ENCODE data around the gene SKOR2. TPM values are rescaled to one million over a fixed set of nuclear protein-coding genes. Genes with fewer than 3 reads are reported as not detected.

Gene SKOR2
- total and polyA plus RNA-seq, 2 of the 13 experiments (the other 11 are each of a cell fraction or from before 2014, with no cell fraction given), result not detected

DNA sequence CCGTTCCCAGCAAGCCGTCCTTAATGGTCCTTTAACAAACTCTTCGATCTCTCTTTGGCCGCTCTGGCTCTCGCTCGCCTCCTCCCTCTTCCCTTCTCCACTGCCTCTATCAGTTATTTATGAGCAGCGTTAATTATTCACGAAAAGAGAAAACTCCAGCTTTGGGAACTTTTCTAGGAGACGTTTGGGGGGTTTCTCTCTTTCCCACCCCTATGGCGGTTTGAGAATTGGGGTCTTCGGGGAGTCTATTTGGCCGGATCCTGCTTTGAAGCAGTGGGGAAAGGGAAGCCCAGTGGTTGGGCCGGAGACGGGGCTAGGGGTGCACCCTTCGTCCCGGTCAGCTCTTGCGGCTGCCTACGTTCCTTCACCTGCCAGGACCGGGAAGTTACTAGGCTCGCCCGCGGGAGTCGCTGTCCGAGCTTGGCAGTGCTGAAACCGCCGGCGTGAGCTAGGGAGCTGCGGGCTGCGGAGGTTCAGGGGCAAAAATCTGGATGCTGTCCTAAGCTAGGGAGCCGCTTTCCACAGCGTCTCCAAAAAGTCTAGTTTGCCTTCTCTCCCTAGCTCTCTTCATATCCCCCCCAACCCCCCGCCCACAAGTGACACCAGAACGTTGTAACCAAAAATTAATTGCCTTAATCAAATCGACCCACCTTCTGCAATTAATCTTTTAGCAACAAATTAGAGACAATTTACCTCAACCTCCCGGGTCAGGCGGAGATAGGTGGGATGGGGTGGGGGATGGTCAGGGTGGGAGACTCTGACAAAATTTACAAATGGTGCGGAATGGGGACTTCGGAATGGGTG is 8.9 kb upstream of the SKOR2 start (continued):
- TF ChIP-seq ZNF589 (CRISPR knock-in tag; conservative IDR thresholded peaks at IDR 0.05) (no peak), U2AF1 (optimal IDR thresholded peaks at IDR 0.05; ENCODE audit: low read depth, low read length) (no peak), TEAD3 (CRISPR knock-in tag; optimal IDR thresholded peaks at IDR 0.05; ENCODE audit: borderline replicate concordance) (no peak), SYNCRIP (IDR thresholded peaks at IDR 0.05; ENCODE audit: insufficient read depth, low read depth, low read length) (no peak), CAMTA2 (CRISPR knock-in tag; IDR thresholded peaks at IDR 0.05; ENCODE audit: borderline replicate concordance) (no peak), ETV6 (CRISPR knock-in tag; conservative IDR thresholded peaks at IDR 0.05) (no peak; the same call in 1 of the 2 replicates), ELF1 (CRISPR knock-in tag; IDR thresholded peaks at IDR 0.05) (no peak), ZNF773 (CRISPR knock-in tag; IDR thresholded peaks at IDR 0.05; ENCODE audit: borderline replicate concordance) (peak; percentile 94), RBFOX2 (IDR thresholded peaks at IDR 0.05; ENCODE audit: low read depth, low read length) (no peak)
- TF ChIP-seq, protein P1, sequence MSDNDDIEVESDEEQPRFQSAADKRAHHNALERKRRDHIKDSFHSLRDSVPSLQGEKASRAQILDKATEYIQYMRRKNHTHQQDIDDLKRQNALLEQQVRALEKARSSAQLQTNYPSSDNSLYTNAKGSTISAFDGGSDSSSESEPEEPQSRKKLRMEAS (IDR thresholded peaks at IDR 0.05), result no peak
- TF ChIP-seq, protein P2, sequence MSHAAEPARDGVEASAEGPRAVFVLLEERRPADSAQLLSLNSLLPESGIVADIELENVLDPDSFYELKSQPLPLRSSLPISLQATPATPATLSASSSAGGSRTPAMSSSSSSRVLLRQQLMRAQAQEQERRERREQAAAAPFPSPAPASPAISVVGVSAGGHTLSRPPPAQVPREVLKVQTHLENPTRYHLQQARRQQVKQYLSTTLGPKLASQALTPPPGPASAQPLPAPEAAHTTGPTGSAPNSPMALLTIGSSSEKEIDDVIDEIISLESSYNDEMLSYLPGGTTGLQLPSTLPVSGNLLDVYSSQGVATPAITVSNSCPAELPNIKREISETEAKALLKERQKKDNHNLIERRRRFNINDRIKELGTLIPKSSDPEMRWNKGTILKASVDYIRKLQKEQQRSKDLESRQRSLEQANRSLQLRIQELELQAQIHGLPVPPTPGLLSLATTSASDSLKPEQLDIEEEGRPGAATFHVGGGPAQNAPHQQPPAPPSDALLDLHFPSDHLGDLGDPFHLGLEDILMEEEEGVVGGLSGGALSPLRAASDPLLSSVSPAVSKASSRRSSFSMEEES (CRISPR knock-in tag; IDR thresholded peaks at IDR 0.05), result peak; percentile 60; the same call in 1 of the 2 replicates
- TF ChIP-seq, protein P3, sequence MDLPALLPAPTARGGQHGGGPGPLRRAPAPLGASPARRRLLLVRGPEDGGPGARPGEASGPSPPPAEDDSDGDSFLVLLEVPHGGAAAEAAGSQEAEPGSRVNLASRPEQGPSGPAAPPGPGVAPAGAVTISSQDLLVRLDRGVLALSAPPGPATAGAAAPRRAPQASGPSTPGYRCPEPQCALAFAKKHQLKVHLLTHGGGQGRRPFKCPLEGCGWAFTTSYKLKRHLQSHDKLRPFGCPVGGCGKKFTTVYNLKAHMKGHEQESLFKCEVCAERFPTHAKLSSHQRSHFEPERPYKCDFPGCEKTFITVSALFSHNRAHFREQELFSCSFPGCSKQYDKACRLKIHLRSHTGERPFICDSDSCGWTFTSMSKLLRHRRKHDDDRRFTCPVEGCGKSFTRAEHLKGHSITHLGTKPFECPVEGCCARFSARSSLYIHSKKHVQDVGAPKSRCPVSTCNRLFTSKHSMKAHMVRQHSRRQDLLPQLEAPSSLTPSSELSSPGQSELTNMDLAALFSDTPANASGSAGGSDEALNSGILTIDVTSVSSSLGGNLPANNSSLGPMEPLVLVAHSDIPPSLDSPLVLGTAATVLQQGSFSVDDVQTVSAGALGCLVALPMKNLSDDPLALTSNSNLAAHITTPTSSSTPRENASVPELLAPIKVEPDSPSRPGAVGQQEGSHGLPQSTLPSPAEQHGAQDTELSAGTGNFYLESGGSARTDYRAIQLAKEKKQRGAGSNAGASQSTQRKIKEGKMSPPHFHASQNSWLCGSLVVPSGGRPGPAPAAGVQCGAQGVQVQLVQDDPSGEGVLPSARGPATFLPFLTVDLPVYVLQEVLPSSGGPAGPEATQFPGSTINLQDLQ (CRISPR knock-in tag; IDR thresholded peaks at IDR 0.05), result no peak
- TF ChIP-seq, protein P4, sequence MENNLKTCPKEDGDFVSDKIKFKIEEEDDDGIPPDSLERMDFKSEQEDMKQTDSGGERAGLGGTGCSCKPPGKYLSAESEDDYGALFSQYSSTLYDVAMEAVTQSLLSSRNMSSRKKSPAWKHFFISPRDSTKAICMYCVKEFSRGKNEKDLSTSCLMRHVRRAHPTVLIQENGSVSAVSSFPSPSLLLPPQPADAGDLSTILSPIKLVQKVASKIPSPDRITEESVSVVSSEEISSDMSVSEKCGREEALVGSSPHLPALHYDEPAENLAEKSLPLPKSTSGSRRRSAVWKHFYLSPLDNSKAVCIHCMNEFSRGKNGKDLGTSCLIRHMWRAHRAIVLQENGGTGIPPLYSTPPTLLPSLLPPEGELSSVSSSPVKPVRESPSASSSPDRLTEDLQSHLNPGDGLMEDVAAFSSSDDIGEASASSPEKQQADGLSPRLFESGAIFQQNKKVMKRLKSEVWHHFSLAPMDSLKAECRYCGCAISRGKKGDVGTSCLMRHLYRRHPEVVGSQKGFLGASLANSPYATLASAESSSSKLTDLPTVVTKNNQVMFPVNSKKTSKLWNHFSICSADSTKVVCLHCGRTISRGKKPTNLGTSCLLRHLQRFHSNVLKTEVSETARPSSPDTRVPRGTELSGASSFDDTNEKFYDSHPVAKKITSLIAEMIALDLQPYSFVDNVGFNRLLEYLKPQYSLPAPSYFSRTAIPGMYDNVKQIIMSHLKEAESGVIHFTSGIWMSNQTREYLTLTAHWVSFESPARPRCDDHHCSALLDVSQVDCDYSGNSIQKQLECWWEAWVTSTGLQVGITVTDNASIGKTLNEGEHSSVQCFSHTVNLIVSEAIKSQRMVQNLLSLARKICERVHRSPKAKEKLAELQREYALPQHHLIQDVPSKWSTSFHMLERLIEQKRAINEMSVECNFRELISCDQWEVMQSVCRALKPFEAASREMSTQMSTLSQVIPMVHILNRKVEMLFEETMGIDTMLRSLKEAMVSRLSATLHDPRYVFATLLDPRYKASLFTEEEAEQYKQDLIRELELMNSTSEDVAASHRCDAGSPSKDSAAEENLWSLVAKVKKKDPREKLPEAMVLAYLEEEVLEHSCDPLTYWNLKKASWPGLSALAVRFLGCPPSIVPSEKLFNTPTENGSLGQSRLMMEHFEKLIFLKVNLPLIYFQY (CRISPR knock-in tag; IDR thresholded peaks at IDR 0.05; ENCODE audit: borderline replicate concordance), result no peak
- TF ChIP-seq, protein P5, sequence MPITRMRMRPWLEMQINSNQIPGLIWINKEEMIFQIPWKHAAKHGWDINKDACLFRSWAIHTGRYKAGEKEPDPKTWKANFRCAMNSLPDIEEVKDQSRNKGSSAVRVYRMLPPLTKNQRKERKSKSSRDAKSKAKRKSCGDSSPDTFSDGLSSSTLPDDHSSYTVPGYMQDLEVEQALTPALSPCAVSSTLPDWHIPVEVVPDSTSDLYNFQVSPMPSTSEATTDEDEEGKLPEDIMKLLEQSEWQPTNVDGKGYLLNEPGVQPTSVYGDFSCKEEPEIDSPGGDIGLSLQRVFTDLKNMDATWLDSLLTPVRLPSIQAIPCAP (CRISPR knock-in tag; IDR thresholded peaks at IDR 0.05; ENCODE audit: low read depth), result no peak

All from HepG2 (cell line).